ENCODE data around the gene GRIN2C.

- TF ChIP-seq TAF1 (IDR thresholded peaks at IDR 0.05; ENCODE audit: borderline replicate concordance, insufficient read depth, low read length) (no peak), POLR2AphosphoS5 (IDR thresholded peaks at IDR 0.05; ENCODE audit: low read depth, low read length) (no peak), REST (IDR thresholded peaks at IDR 0.05; ENCODE audit: insufficient read depth in 1 of 2, low read depth in 2 of 2, low read length in 2 of 2) (no peak)
These were observed 25.9 kb downstream of the GRIN2C start for GRCh38 chr17:74833501-74834377.

Measured in PFSK-1 (cell line).